Smooth muscle cell (in vitro differentiated cells): ENCODE results near the gene NXPH4. TPM values are rescaled to one million over a fixed set of nuclear protein-coding genes. Genes with fewer than 3 reads are reported as not detected.

Experiments
- DNase-seq: peaks from one replicate; lab custom pipeline; 2025; ENCODE audit not compliant: unreplicated experiment; lab: John Stamatoyannopoulos, UW
- H2AFZ ChIP-seq: fragments of 200-600 bp; sonication (generic); 2 replicates; pipeline ENCODE4 v1.6.0; 2016; ENCODE audit warnings: antibody characterized with exemption, low read depth, mild to moderate bottlenecking
- H3F3A ChIP-seq: fragments of 200-600 bp; sonication (generic); 2 replicates; pipeline ENCODE4 v1.6.0; 2017; ENCODE audit warnings: antibody characterized with exemption, low read depth
- H3K27ac ChIP-seq: fragments of 200-600 bp; sonication (generic); 2 replicates; pipeline ENCODE4 v1.5.1; 2016; ENCODE audit warnings: low read depth, mild to moderate bottlenecking
- H3K27me3 ChIP-seq: fragments of 200-600 bp; sonication (generic); 2 replicates; pipeline ENCODE4 v1.6.1; 2016; ENCODE audit warnings: low read depth, mild to moderate bottlenecking
- H3K36me3 ChIP-seq: fragments of 200-600 bp; sonication (generic); 2 replicates; pipeline ENCODE4 v1.5.1; 2016; ENCODE audit warnings: low read depth
- H3K4me1 ChIP-seq: fragments of 200-600 bp; sonication (generic); 2 replicates; pipeline ENCODE4 v1.5.1; 2016; ENCODE audit warnings: low read depth
- H3K4me2 ChIP-seq: fragments of 200-600 bp; sonication (generic); 2 replicates; pipeline ENCODE4 v1.6.0; 2016; ENCODE audit warnings: mild to moderate bottlenecking
- H3K4me3 ChIP-seq: fragments of 200-600 bp; sonication (generic); 2 replicates; pipeline ENCODE4 v1.5.1; 2016; ENCODE audit warnings: mild to moderate bottlenecking
- H3K79me2 ChIP-seq: fragments of 200-600 bp; sonication (generic); 2 replicates; pipeline ENCODE4 v1.6.0; 2016; ENCODE audit warnings: low read depth, mild to moderate bottlenecking
- H3K9ac ChIP-seq: fragments of 200-600 bp; sonication (generic); 2 replicates; pipeline ENCODE4 v1.6.0; 2016; ENCODE audit warnings: low read depth
- H3K9me3 ChIP-seq: fragments of 200-600 bp; sonication (generic); replicated peaks from 2 replicates; pipeline ENCODE4 v1.5.1; 2016; ENCODE audit warnings: low read depth
- H4K20me1 ChIP-seq: fragments of 200-600 bp; sonication (generic); 2 replicates; pipeline ENCODE4 v1.6.0; 2016; ENCODE audit warnings: low read depth
- CTCF ChIP-seq: fragments of 200-600 bp; sonication (generic); IDR thresholded peaks from 2 replicates; pipeline ENCODE4 v1.5.1; 2017; ENCODE audit warnings: borderline replicate concordance, mild to moderate bottlenecking, antibody characterized with exemption; ENCODE audit not compliant: insufficient read depth, poor library complexity, severe bottlenecking
- WGBS: methylation state at CpG from one replicate; pipeline ENCODE4 v1.1.7; 2016; ENCODE audit warnings: low lambda C conversion rate; 5-methylcytosine and 5-hydroxymethylcytosine counted together
- polyA plus RNA-seq: library from polyadenylated mRNA; unstranded; fragments of >200 nt; fragmentation: Nextera tagmentation; extraction: Ambion mirVana; gene quantifications from 2 replicates; pipeline ENCODE4 v1.2.1, GENCODE V29; 2016
- total RNA-seq: library from RNA; depleted of rRNA; stranded (reverse); fragments of >200 nt; gene quantifications from 2 replicates; pipeline ENCODE4 v1.2.3, GENCODE V29; 2014

The NXPH4 gene
- total and polyA plus RNA-seq, 2 experiments from 2014 or later: 3.9 to 10.7 TPM

- Histone ChIP-seq H3K27ac (no peak overlapping the region), H3K36me3 (no peaks in the 10 kb centered on the region), H3K27me3 (no peaks in the 10 kb centered on the region), H3K9ac (no peak overlapping the region), H2AFZ (no peak overlapping the region), H3K4me1 (no peaks in the 10 kb centered on the region), H4K20me1 (no peaks in the 10 kb centered on the region), H3K4me3 (no peak overlapping the region), H3F3A (no peaks in the 10 kb centered on the region), H3K9me3 (no peaks in the 10 kb centered on the region), H3K79me2 (no peaks in the 10 kb centered on the region), H3K4me2 (no peak overlapping the region)
- 96% methylated on average over 14 of the region's 14 CpGs for WGBS
- DNase-seq: no peak
- no peak for TF ChIP-seq CTCF
Measured at GRCh38 chr12:57254506-57255280, 38.1 kb downstream of the NXPH4 start.

- Histone ChIP-seq H3F3A (no peaks in the 10 kb centered on the region), H4K20me1 (no peaks in the 10 kb centered on the region), H3K79me2 (no peaks in the 10 kb centered on the region), H3K4me3 (no peak overlapping the region), H3K4me1 (peaks cover 3% of the 10 kb centered on the region), H3K9me3 (no peaks in the 10 kb centered on the region), H3K27ac (no peak overlapping the region), H3K4me2 (no peak overlapping the region), H3K36me3 (no peaks in the 10 kb centered on the region), H3K9ac (no peak overlapping the region), H2AFZ (no peak overlapping the region), H3K27me3 (no peaks in the 10 kb centered on the region)
- TF ChIP-seq CTCF: no peak
- DNase-seq: no peak
- WGBS: 91% methylated on average over 6 of the region's 6 CpGs
Measured at GRCh38 chr12:57255916-57256315, 39.3 kb downstream of the NXPH4 start.

- H3K36me3 ChIP-seq: no peaks in the 10 kb centered on the region
- no peaks in the 10 kb centered on the region for H3F3A ChIP-seq
Measured at GRCh38 chr12:57258977-57259970, 42.7 kb downstream of the NXPH4 start.

More at GRCh38 chr12:57258977-57259970, 42.7 kb downstream of the NXPH4 start:
- Histone ChIP-seq H3K4me2 (no peak overlapping the region), H3K9ac (no peak overlapping the region), H2AFZ (no peak overlapping the region), H3K79me2 (no peaks in the 10 kb centered on the region), H3K4me1 (peaks cover 18% of the 10 kb centered on the region), H4K20me1 (no peaks in the 10 kb centered on the region), H3K27ac (no peak overlapping the region), H3K9me3 (no peaks in the 10 kb centered on the region), H3K4me3 (no peak overlapping the region), H3K27me3 (no peaks in the 10 kb centered on the region)
- TF ChIP-seq CTCF: no peak
- no peak for DNase-seq
- 82% methylated on average over 6 of the region's 6 CpGs for WGBS
